HL-60 (cell line): ENCODE measurements around the gene HMG20A.

ENCODE experiments used
- DNase-seq, 2 experiments: peaks; one replicate each; pipeline ENCODE4 v3.0.0-alpha.2; 2010 to 2020; ENCODE audit warnings: low read depth in 1 of 2, low spot score in 1 of 2
- H3K27ac ChIP-seq: fragments of 250-450 bp; sonication (Bioruptor Pico); replicated peaks from 2 replicates; pipeline ENCODE4 v1.5.1; 2020; ENCODE audit warnings: mild to moderate bottlenecking, moderate library complexity
- H3K27me3 ChIP-seq: fragments of 250-450 bp; sonication (Bioruptor Pico); 2 replicates; pipeline ENCODE4 v1.5.1; 2021; ENCODE audit warnings: mild to moderate bottlenecking, moderate library complexity; ENCODE audit not compliant: insufficient read depth, poor library complexity, severe bottlenecking
- H3K4me3 ChIP-seq: replicated peaks from 2 replicates; pipeline ENCODE4 v1.5.1; 2011; ENCODE audit warnings: mild to moderate bottlenecking, control low read depth, low read length; ENCODE audit not compliant: insufficient read depth
- GABPA ChIP-seq: IDR thresholded peaks from 2 replicates; pipeline ENCODE4 v1.6.1; 2012; ENCODE audit warnings: low read depth
- POLR2AphosphoS5 ChIP-seq: IDR thresholded peaks from 2 replicates; pipeline ENCODE4 v1.6.1; 2012; ENCODE audit warnings: low read depth
- SPI1 ChIP-seq: IDR thresholded peaks from 2 replicates; pipeline ENCODE4 v1.6.1; 2012; ENCODE audit warnings: low read depth, mild to moderate bottlenecking, borderline replicate concordance
- TF ChIP-seq, protein P1 (sequence below): IDR thresholded peaks from 2 replicates; pipeline ENCODE4 v1.6.1; 2012; ENCODE audit warnings: low read depth; ENCODE audit not compliant: insufficient replicate concordance
- TF ChIP-seq, protein P2 (sequence below): IDR thresholded peaks from one replicate; pipeline ENCODE4 v1.5.1; 2011; ENCODE audit warnings: low read length, control low read depth, inconsistent platforms; ENCODE audit not compliant: insufficient read depth

The HMG20A gene

DNA sequence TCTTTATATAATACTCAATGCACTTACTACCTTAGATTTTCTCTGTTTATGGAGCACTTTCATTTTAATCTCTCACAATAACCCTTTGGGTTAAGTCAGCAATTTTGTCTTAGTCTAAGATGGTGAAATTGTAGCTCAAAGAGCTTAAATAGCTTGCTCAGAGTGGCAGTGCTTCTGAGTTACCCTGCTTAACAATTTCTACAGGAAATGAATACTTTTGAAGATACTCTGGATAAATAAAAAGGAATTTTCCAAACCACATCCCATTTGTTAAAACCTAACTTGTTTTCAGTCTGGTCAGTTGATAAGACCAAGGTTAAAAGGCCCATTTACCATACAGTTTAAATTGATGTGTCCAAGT, 37.2 kb downstream of the HMG20A start:
- no peak for TF ChIP-seq POLR2AphosphoS5
- TF ChIP-seq SPI1, result no peak
- TF ChIP-seq, protein P1, sequence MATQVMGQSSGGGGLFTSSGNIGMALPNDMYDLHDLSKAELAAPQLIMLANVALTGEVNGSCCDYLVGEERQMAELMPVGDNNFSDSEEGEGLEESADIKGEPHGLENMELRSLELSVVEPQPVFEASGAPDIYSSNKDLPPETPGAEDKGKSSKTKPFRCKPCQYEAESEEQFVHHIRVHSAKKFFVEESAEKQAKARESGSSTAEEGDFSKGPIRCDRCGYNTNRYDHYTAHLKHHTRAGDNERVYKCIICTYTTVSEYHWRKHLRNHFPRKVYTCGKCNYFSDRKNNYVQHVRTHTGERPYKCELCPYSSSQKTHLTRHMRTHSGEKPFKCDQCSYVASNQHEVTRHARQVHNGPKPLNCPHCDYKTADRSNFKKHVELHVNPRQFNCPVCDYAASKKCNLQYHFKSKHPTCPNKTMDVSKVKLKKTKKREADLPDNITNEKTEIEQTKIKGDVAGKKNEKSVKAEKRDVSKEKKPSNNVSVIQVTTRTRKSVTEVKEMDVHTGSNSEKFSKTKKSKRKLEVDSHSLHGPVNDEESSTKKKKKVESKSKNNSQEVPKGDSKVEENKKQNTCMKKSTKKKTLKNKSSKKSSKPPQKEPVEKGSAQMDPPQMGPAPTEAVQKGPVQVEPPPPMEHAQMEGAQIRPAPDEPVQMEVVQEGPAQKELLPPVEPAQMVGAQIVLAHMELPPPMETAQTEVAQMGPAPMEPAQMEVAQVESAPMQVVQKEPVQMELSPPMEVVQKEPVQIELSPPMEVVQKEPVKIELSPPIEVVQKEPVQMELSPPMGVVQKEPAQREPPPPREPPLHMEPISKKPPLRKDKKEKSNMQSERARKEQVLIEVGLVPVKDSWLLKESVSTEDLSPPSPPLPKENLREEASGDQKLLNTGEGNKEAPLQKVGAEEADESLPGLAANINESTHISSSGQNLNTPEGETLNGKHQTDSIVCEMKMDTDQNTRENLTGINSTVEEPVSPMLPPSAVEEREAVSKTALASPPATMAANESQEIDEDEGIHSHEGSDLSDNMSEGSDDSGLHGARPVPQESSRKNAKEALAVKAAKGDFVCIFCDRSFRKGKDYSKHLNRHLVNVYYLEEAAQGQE, result no peak
- no peak for TF ChIP-seq GABPA
- TF ChIP-seq, protein P2, sequence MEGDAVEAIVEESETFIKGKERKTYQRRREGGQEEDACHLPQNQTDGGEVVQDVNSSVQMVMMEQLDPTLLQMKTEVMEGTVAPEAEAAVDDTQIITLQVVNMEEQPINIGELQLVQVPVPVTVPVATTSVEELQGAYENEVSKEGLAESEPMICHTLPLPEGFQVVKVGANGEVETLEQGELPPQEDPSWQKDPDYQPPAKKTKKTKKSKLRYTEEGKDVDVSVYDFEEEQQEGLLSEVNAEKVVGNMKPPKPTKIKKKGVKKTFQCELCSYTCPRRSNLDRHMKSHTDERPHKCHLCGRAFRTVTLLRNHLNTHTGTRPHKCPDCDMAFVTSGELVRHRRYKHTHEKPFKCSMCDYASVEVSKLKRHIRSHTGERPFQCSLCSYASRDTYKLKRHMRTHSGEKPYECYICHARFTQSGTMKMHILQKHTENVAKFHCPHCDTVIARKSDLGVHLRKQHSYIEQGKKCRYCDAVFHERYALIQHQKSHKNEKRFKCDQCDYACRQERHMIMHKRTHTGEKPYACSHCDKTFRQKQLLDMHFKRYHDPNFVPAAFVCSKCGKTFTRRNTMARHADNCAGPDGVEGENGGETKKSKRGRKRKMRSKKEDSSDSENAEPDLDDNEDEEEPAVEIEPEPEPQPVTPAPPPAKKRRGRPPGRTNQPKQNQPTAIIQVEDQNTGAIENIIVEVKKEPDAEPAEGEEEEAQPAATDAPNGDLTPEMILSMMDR, result no peak
- no peak for DNase-seq
- Histone ChIP-seq H3K4me3 (no peak overlapping the region), H3K27ac (no peak overlapping the region), H3K27me3 (no peaks in the 10 kb centered on the region)

DNA sequence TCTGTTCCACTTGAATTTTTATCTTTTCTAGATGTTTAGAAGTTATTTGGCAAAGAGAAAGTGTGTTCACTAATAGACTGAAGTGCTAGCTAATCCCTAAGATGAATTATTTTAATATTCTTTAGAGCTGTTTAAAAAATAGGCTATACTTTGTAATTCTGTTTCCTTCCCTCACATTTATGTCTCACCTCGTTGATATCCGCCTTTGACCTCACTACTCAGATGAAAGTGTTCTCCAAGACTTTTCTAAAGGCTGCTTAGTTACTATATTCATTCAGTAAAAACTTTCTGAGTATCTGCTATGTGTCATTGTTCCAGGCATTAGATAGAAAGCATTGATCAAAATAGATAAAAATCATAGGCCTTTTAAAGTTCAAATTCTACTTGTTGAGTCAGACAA, 38.3 kb downstream of the HMG20A start:
- no peak for DNase-seq
- Histone ChIP-seq H3K4me3 (no peak overlapping the region), H3K27ac (no peak overlapping the region), H3K27me3 (no peaks in the 10 kb centered on the region)
- TF ChIP-seq, protein P1, result no peak
- TF ChIP-seq SPI1 (no peak), GABPA (no peak), POLR2AphosphoS5 (no peak)
- TF ChIP-seq, protein P2, result no peak

GRCh38 chr15:77461486-77461885, 40.8 kb downstream of the HMG20A start:
- H3K27ac ChIP-seq, result no peak overlapping the region
- TF ChIP-seq, protein P1, result no peak
- TF ChIP-seq GABPA (no peak), SPI1 (no peak), POLR2AphosphoS5 (no peak)
- TF ChIP-seq, protein P2, result no peak
- H3K4me3 ChIP-seq, result no peak overlapping the region
- DNase-seq, result no peak
- H3K27me3 ChIP-seq, result no peaks in the 10 kb centered on the region
